Stimulated activated CD4-positive, alpha-beta T cell treated with anti-CD3 and anti-CD28 coated beads, Interleukin-2, amount 100 ng/mL, for 48 hours (primary cell): Measurements from ENCODE around the gene PCDHGB6.
"Not testable (repeated sequence)": the region's sequence is repeated elsewhere in the genome, so short reads cannot be mapped to it uniquely, and the experiment has no call there.

Source experiments
- DNase-seq, 2 donors: peaks; one replicate each; pipeline ENCODE4 v3.0.0-alpha.2; 2020

The PCDHGB6 gene

GRCh38 chr5:141407790-141408505, at the start of gene PCDHGB6:
PCDHGB6 (plus strand) TSS chr5:141408021; CDS start chr5:141408203, 182 bp downstream.
- DNase-seq: not testable (repeated sequence)

- DNase-seq: no peak
Measured at GRCh38 chr5:141359790-141360426, 47.9 kb upstream of the PCDHGB6 start, which contains the start of gene PCDHGB2. PCDHGB2 (plus strand) TSS chr5:141359994; CDS start chr5:141360136, 142 bp downstream.

GRCh38 chr5:141360685-141361084, 47.1 kb upstream of the PCDHGB6 start:
- DNase-seq: no peak

GRCh38 chr5:141362719-141363118, 45.1 kb upstream of the PCDHGB6 start:
- no peak for DNase-seq

GRCh38 chr5:141363952-141364660, 43.7 kb upstream of the PCDHGB6 start, which contains the start of gene PCDHGA5:
PCDHGA5 (plus strand) TSS chr5:141364162; CDS start chr5:141364331, 169 bp downstream.
- no peak for DNase-seq

- DNase-seq: no peak
Measured at GRCh38 chr5:141366016-141366896, 41.6 kb upstream of the PCDHGB6 start.

- DNase-seq: no peak
Measured at GRCh38 chr5:141369994-141370848, 37.6 kb upstream of the PCDHGB6 start, which contains the start of gene PCDHGB3. PCDHGB3 (plus strand) TSS chr5:141370242; CDS start chr5:141370395, 153 bp downstream.

GRCh38 chr5:141371572-141372475, 36.0 kb upstream of the PCDHGB6 start:
- no peak for DNase-seq

- no peak for DNase-seq
Measured at GRCh38 chr5:141373673-141374317, 34.0 kb upstream of the PCDHGB6 start, which contains the start of gene PCDHGA6. PCDHGA6 (plus strand) TSS chr5:141373891; CDS start chr5:141374084, 193 bp downstream.

GRCh38 chr5:141374627-141375026, 33.2 kb upstream of the PCDHGB6 start:
- DNase-seq: no peak

GRCh38 chr5:141375444-141376155, 32.2 kb upstream of the PCDHGB6 start:
- DNase-seq: not testable (repeated sequence)

- DNase-seq: no peak
Measured at GRCh38 chr5:141382469-141383294, 25.1 kb upstream of the PCDHGB6 start, which contains the start of gene PCDHGA7. PCDHGA7 (plus strand) TSS chr5:141382742; CDS start chr5:141382900, 158 bp downstream.

GRCh38 chr5:141383345-141383744, 24.5 kb upstream of the PCDHGB6 start:
- DNase-seq: no peak

- no peak for DNase-seq
Measured at GRCh38 chr5:141384471-141385267, 23.2 kb upstream of the PCDHGB6 start.

- not testable (repeated sequence) for DNase-seq
Measured at GRCh38 chr5:141387557-141388311, 20.1 kb upstream of the PCDHGB6 start, which contains the start of gene PCDHGB4. PCDHGB4 (plus strand) TSS chr5:141387698; CDS start chr5:141387885, 187 bp downstream.

- DNase-seq: no peak
Measured at GRCh38 chr5:141388661-141389060, 19.2 kb upstream of the PCDHGB6 start.
